ENCODE results near the gene CFC1B.
"Not testable (repeated sequence)": the region's sequence is repeated elsewhere in the genome, so short reads cannot be mapped to it uniquely, and the experiment has no call there.

- TF ChIP-seq POLR2A, CTCF (IDR thresholded peaks at IDR 0.05): not testable (repeated sequence)
Observed at GRCh38 chr2:130510807-130511746, 9.9 kb upstream of the CFC1B start.

All from vagina (tissue), 2 donors.